Astrocyte of the spinal cord (primary cell): Measurements from ENCODE around the gene BCLAF1.

Experiments
- DNase-seq: peaks from one replicate; pipeline ENCODE4 v3.0.0; 2011; ENCODE audit warnings: low read depth, low spot score
- H3K4me3 ChIP-seq: 2 replicates; pipeline ENCODE4 v1.5.1; 2011; ENCODE audit warnings: low read depth, mild to moderate bottlenecking, low read length, moderate library complexity
- in situ Hi-C: cut with HindIII; loops from 2 replicates; pipeline ENCODE4 v1.10.0; 2017; ENCODE audit warnings: low sequenced_read_pairs
- TF ChIP-seq, protein P1 (sequence below): IDR thresholded peaks from 2 replicates; pipeline ENCODE4 v1.5.1; 2012; ENCODE audit warnings: low read depth, mild to moderate bottlenecking, low read length, inconsistent platforms

BCLAF1 gene

GRCh38 chr6:136244061-136244616, 45.5 kb downstream of the BCLAF1 start:
- H3K4me3 ChIP-seq, result no peak overlapping the region
- TF ChIP-seq, protein P1, sequence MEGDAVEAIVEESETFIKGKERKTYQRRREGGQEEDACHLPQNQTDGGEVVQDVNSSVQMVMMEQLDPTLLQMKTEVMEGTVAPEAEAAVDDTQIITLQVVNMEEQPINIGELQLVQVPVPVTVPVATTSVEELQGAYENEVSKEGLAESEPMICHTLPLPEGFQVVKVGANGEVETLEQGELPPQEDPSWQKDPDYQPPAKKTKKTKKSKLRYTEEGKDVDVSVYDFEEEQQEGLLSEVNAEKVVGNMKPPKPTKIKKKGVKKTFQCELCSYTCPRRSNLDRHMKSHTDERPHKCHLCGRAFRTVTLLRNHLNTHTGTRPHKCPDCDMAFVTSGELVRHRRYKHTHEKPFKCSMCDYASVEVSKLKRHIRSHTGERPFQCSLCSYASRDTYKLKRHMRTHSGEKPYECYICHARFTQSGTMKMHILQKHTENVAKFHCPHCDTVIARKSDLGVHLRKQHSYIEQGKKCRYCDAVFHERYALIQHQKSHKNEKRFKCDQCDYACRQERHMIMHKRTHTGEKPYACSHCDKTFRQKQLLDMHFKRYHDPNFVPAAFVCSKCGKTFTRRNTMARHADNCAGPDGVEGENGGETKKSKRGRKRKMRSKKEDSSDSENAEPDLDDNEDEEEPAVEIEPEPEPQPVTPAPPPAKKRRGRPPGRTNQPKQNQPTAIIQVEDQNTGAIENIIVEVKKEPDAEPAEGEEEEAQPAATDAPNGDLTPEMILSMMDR, result no peak
- DNase-seq, result no peak
- in situ Hi-C loops, result no loop called here

- TF ChIP-seq, protein P1, result no peak
- no peak for DNase-seq
- no peak overlapping the region for H3K4me3 ChIP-seq
- in situ Hi-C loops, result no loop called here
These were observed 53.0 kb downstream of the BCLAF1 start for GRCh38 chr6:136236466-136237293.

GRCh38 chr6:136235233-136235564, 54.4 kb downstream of the BCLAF1 start:
- in situ Hi-C loops, result no loop called here
- peak; percentile 62 for DNase-seq
- TF ChIP-seq, protein P1, result no peak
- H3K4me3 ChIP-seq, result no peak overlapping the region

- DNase-seq, result no peak
- TF ChIP-seq, protein P1, result no peak
- in situ Hi-C loops, result no loop called here
- no peak overlapping the region for H3K4me3 ChIP-seq
These were observed 56.9 kb downstream of the BCLAF1 start for GRCh38 chr6:136232701-136233100.

GRCh38 chr6:136230219-136230853, 59.3 kb downstream of the BCLAF1 start:
- no peak for DNase-seq
- in situ Hi-C loops, result no loop called here
- TF ChIP-seq, protein P1, result no peak
- H3K4me3 ChIP-seq, result no peak overlapping the region

DNA sequence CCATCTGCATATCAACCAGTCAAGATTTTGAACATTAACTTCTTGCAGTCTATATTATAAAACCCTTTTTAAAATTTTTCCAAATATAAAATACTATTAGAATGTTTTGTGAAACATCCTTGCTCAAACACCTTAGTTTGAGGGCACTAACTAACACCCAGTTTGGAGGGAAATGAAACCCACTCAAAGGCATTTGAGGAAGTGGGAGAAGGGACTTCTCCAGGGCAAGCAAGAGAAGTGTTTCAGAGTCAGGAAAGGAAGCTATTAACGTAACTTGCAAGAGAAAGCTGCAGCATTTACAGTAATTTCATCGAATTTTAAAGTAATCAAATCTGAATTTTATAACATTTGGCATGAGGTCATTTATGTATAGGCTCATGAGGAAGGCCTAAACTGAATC, 60.8 kb downstream of the BCLAF1 start:
- TF ChIP-seq, protein P1, result no peak
- in situ Hi-C loops, result no loop called here
- H3K4me3 ChIP-seq, result no peak overlapping the region
- no peak for DNase-seq
